Glutamatergic neuron (in vitro differentiated cells): Measurements from ENCODE around the gene ZBTB3. TPM values are rescaled to one million over a fixed set of nuclear protein-coding genes. Genes with fewer than 3 reads are reported as not detected.
A peak's percentile ranks its signal among the peaks of the same experiment; 100 is the strongest.

Experiments used
- DNase-seq: peaks from one replicate; pipeline ENCODE4 v3.0.0; 2022
- H3K27ac Mint-ChIP-seq: one replicate; pipeline ENCODE4 v1.8.0; 2020; ENCODE audit warnings: mild to moderate bottlenecking, mixed read lengths, inconsistent platforms; ENCODE audit not compliant: unreplicated experiment
- H3K27me3 Mint-ChIP-seq: one replicate; pipeline ENCODE4 v1.8.0; 2020; ENCODE audit warnings: mild to moderate bottlenecking, moderate library complexity, mixed read lengths, inconsistent platforms; ENCODE audit not compliant: unreplicated experiment
- H3K36me3 Mint-ChIP-seq: one replicate; pipeline ENCODE4 v1.8.0; 2020; ENCODE audit warnings: mild to moderate bottlenecking, mixed read lengths, inconsistent platforms; ENCODE audit not compliant: unreplicated experiment
- H3K4me1 Mint-ChIP-seq: one replicate; pipeline ENCODE4 v1.8.0; 2020; ENCODE audit warnings: mild to moderate bottlenecking, low read depth, mixed read lengths, inconsistent platforms; ENCODE audit not compliant: unreplicated experiment
- H3K4me3 Mint-ChIP-seq: one replicate; pipeline ENCODE4 v1.8.0; 2020; ENCODE audit warnings: mild to moderate bottlenecking, mixed read lengths, inconsistent platforms; ENCODE audit not compliant: unreplicated experiment
- H3K9me3 Mint-ChIP-seq: one replicate; pipeline ENCODE4 v1.8.0; 2020; ENCODE audit warnings: mild to moderate bottlenecking, moderate library complexity, mixed read lengths, inconsistent platforms; ENCODE audit not compliant: unreplicated experiment
- CTCF ChIP-seq: fragments of 200-600 bp; sonication (generic); IDR thresholded peaks from one replicate; pipeline ENCODE4 v1.5.0; 2021; ENCODE audit not compliant: partially characterized antibody, unreplicated experiment
- total RNA-seq: library from RNA; stranded (reverse); fragmentation: NEBNext Ultra II Directional; extraction: Animal tissue kit (Norgen Biotek cat#: 25700); gene quantifications from one replicate; pipeline ENCODE4 v1.2.1, GENCODE V29; 2021; ENCODE audit not compliant: unreplicated experiment

Gene ZBTB3
- total RNA-seq, 1 donor from 2014 or later = 14.6 TPM

GRCh38 chr11:62786318-62787004, 32.5 kb upstream of the ZBTB3 start:
- H3K4me3 Mint-ChIP-seq = peak overlapping the region; percentile 79
- H3K4me1 Mint-ChIP-seq = peaks cover 4% of the 10 kb centered on the region
- H3K9me3 Mint-ChIP-seq = peaks cover 2% of the 10 kb centered on the region
- H3K36me3 Mint-ChIP-seq = no peaks in the 10 kb centered on the region
- DNase-seq = peak; percentile 92
- peak; percentile 98 for TF ChIP-seq CTCF
- peak overlapping the region; percentile 82 for H3K27ac Mint-ChIP-seq
- H3K27me3 Mint-ChIP-seq = peaks cover 2% of the 10 kb centered on the region

DNA sequence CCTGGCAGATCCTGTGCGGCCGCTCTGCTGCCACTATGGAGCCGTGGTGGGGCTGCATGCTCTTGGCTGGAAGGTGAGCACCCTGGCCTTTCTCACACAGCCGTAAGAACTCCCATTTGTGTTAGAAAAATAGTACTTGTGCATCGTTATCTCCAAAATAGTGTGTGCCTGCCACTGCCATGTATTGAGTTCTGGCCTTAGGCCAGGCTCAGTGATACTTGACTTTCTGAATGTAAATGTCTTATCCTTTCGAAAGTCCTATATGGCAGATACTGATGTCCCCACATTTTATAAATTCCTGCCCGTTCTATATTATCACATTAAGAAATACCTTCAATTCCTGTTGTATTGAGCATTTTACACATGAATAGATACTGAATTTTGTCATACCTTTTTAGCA, 28.8 kb upstream of the ZBTB3 start:
- H3K27me3 Mint-ChIP-seq = peaks cover 1% of the 10 kb centered on the region
- H3K4me1 Mint-ChIP-seq = peaks cover 1% of the 10 kb centered on the region
- TF ChIP-seq CTCF = no peak
- H3K36me3 Mint-ChIP-seq = no peaks in the 10 kb centered on the region
- no peak for DNase-seq
- H3K9me3 Mint-ChIP-seq = peaks cover 2% of the 10 kb centered on the region
- H3K27ac Mint-ChIP-seq = no peak overlapping the region
- H3K4me3 Mint-ChIP-seq = no peak overlapping the region

DNA sequence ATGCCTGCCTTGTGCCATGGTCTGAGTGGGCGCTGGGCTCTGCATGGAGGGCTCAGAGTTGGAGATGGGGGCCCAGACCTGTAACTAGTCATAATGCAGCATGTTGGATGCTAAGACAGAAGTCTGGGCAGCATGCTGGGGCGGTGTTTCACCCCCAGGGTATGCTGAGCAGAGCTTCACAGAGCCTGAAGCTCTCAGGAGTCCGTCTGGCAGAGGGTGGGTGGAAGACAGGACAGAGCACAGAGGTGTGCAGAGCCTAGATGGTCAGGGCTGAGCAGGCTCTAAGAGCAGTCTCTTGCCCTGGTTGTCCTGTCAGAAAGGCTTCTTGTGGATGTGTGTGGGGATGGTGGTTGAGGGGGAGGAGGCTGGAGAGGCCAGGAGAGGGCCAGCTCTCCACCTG, 24.5 kb upstream of the ZBTB3 start:
- TF ChIP-seq CTCF = no peak
- DNase-seq = no peak
- H3K4me1 Mint-ChIP-seq = no peaks in the 10 kb centered on the region
- no peaks in the 10 kb centered on the region for H3K36me3 Mint-ChIP-seq
- peaks cover 4% of the 10 kb centered on the region for H3K9me3 Mint-ChIP-seq
- no peak overlapping the region for H3K27ac Mint-ChIP-seq
- H3K27me3 Mint-ChIP-seq = no peaks in the 10 kb centered on the region
- no peak overlapping the region for H3K4me3 Mint-ChIP-seq

DNA sequence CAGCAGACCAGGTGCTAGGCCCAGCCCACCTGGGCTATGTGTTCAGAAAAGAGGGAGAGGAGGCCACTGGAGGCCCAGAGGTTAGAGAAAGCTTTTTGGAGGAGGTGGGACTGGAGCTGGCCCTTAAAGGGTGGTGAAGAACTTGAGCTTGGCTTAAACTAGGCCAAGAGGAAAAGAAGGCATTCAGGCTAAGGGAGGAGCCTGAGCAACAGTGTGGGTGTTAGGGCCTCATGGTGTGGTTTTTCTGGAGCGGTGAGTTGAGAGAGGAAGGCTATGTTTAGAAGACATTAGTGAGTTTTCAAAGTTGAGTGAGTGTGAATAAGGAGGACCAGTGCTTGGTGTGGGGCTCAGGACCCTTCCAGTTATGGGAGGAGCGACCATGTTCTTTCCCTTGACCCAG, 23.4 kb upstream of the ZBTB3 start:
- no peaks in the 10 kb centered on the region for H3K27me3 Mint-ChIP-seq
- TF ChIP-seq CTCF = no peak
- peaks cover 4% of the 10 kb centered on the region for H3K9me3 Mint-ChIP-seq
- no peaks in the 10 kb centered on the region for H3K36me3 Mint-ChIP-seq
- H3K4me1 Mint-ChIP-seq = no peaks in the 10 kb centered on the region
- no peak overlapping the region for H3K4me3 Mint-ChIP-seq
- no peak for DNase-seq
- H3K27ac Mint-ChIP-seq = no peak overlapping the region

- H3K36me3 Mint-ChIP-seq = no peaks in the 10 kb centered on the region
- H3K4me3 Mint-ChIP-seq = peak overlapping the region; percentile 15
- TF ChIP-seq CTCF = no peak
- H3K27ac Mint-ChIP-seq = peak overlapping the region; percentile 12
- peaks cover 6% of the 10 kb centered on the region for H3K9me3 Mint-ChIP-seq
- peaks cover 2% of the 10 kb centered on the region for H3K4me1 Mint-ChIP-seq
- no peaks in the 10 kb centered on the region for H3K27me3 Mint-ChIP-seq
- DNase-seq = no peak
Observed at GRCh38 chr11:62775646-62776045, 21.7 kb upstream of the ZBTB3 start.
